ENCODE data around the gene KCNK13.

DNA sequence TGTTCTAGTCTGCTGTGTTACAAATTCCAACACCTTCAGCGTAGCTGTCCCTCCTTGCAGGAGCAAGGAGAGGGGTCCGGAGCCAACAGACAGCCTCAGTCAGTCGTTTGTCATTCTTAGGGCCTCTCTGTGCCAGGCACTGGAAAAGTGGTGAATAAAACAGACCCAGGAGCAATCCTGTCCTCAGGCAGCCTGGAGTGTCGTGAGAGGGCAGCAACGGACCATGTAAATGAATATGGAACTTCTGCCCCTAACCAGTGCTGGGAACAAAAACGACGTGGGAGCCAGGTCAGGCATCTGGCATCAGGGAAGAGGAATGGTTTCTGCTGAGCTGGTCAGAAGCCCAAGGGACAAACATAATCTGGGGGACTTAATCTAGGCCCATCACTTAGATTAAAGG is 129.8 kb downstream of the KCNK13 start:
- TF ChIP-seq CREB1 (CRISPR knock-in tag; IDR thresholded peaks at IDR 0.05): no peak
- TF ChIP-seq, protein P1, sequence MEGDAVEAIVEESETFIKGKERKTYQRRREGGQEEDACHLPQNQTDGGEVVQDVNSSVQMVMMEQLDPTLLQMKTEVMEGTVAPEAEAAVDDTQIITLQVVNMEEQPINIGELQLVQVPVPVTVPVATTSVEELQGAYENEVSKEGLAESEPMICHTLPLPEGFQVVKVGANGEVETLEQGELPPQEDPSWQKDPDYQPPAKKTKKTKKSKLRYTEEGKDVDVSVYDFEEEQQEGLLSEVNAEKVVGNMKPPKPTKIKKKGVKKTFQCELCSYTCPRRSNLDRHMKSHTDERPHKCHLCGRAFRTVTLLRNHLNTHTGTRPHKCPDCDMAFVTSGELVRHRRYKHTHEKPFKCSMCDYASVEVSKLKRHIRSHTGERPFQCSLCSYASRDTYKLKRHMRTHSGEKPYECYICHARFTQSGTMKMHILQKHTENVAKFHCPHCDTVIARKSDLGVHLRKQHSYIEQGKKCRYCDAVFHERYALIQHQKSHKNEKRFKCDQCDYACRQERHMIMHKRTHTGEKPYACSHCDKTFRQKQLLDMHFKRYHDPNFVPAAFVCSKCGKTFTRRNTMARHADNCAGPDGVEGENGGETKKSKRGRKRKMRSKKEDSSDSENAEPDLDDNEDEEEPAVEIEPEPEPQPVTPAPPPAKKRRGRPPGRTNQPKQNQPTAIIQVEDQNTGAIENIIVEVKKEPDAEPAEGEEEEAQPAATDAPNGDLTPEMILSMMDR (IDR thresholded peaks at IDR 0.05): no peak
- no peak for TF ChIP-seq ESRRA (CRISPR knock-in tag; IDR thresholded peaks at IDR 0.05; ENCODE audit: borderline replicate concordance)
- no peak for TF ChIP-seq ZNF219 (CRISPR knock-in tag; IDR thresholded peaks at IDR 0.05; ENCODE audit: borderline replicate concordance)
- TF ChIP-seq, protein P2, sequence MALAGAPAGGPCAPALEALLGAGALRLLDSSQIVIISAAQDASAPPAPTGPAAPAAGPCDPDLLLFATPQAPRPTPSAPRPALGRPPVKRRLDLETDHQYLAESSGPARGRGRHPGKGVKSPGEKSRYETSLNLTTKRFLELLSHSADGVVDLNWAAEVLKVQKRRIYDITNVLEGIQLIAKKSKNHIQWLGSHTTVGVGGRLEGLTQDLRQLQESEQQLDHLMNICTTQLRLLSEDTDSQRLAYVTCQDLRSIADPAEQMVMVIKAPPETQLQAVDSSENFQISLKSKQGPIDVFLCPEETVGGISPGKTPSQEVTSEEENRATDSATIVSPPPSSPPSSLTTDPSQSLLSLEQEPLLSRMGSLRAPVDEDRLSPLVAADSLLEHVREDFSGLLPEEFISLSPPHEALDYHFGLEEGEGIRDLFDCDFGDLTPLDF (CRISPR knock-in tag; IDR thresholded peaks at IDR 0.05): no peak
- TF ChIP-seq, protein P3, sequence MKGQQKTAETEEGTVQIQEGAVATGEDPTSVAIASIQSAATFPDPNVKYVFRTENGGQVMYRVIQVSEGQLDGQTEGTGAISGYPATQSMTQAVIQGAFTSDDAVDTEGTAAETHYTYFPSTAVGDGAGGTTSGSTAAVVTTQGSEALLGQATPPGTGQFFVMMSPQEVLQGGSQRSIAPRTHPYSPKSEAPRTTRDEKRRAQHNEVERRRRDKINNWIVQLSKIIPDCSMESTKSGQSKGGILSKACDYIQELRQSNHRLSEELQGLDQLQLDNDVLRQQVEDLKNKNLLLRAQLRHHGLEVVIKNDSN (CRISPR knock-in tag; IDR thresholded peaks at IDR 0.05): no peak
- TF ChIP-seq, protein P4, sequence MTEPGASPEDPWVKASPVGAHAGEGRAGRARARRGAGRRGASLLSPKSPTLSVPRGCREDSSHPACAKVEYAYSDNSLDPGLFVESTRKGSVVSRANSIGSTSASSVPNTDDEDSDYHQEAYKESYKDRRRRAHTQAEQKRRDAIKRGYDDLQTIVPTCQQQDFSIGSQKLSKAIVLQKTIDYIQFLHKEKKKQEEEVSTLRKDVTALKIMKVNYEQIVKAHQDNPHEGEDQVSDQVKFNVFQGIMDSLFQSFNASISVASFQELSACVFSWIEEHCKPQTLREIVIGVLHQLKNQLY (CRISPR knock-in tag; IDR thresholded peaks at IDR 0.05): no peak
- TF ChIP-seq, protein P5, sequence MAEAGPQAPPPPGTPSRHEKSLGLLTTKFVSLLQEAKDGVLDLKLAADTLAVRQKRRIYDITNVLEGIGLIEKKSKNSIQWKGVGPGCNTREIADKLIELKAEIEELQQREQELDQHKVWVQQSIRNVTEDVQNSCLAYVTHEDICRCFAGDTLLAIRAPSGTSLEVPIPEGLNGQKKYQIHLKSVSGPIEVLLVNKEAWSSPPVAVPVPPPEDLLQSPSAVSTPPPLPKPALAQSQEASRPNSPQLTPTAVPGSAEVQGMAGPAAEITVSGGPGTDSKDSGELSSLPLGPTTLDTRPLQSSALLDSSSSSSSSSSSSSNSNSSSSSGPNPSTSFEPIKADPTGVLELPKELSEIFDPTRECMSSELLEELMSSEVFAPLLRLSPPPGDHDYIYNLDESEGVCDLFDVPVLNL (CRISPR knock-in tag; IDR thresholded peaks at IDR 0.05; ENCODE audit: borderline replicate concordance, low read depth): no peak
- TF ChIP-seq ZNF121 (CRISPR knock-in tag; IDR thresholded peaks at IDR 0.05): no peak
- TF ChIP-seq, protein P6, sequence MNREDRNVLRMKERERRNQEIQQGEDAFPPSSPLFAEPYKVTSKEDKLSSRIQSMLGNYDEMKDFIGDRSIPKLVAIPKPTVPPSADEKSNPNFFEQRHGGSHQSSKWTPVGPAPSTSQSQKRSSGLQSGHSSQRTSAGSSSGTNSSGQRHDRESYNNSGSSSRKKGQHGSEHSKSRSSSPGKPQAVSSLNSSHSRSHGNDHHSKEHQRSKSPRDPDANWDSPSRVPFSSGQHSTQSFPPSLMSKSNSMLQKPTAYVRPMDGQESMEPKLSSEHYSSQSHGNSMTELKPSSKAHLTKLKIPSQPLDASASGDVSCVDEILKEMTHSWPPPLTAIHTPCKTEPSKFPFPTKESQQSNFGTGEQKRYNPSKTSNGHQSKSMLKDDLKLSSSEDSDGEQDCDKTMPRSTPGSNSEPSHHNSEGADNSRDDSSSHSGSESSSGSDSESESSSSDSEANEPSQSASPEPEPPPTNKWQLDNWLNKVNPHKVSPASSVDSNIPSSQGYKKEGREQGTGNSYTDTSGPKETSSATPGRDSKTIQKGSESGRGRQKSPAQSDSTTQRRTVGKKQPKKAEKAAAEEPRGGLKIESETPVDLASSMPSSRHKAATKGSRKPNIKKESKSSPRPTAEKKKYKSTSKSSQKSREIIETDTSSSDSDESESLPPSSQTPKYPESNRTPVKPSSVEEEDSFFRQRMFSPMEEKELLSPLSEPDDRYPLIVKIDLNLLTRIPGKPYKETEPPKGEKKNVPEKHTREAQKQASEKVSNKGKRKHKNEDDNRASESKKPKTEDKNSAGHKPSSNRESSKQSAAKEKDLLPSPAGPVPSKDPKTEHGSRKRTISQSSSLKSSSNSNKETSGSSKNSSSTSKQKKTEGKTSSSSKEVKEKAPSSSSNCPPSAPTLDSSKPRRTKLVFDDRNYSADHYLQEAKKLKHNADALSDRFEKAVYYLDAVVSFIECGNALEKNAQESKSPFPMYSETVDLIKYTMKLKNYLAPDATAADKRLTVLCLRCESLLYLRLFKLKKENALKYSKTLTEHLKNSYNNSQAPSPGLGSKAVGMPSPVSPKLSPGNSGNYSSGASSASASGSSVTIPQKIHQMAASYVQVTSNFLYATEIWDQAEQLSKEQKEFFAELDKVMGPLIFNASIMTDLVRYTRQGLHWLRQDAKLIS (CRISPR knock-in tag; IDR thresholded peaks at IDR 0.05; ENCODE audit: borderline replicate concordance): no peak
- TF ChIP-seq MXD4 (CRISPR knock-in tag; IDR thresholded peaks at IDR 0.05; ENCODE audit: borderline replicate concordance): no peak
- TF ChIP-seq, protein P7, sequence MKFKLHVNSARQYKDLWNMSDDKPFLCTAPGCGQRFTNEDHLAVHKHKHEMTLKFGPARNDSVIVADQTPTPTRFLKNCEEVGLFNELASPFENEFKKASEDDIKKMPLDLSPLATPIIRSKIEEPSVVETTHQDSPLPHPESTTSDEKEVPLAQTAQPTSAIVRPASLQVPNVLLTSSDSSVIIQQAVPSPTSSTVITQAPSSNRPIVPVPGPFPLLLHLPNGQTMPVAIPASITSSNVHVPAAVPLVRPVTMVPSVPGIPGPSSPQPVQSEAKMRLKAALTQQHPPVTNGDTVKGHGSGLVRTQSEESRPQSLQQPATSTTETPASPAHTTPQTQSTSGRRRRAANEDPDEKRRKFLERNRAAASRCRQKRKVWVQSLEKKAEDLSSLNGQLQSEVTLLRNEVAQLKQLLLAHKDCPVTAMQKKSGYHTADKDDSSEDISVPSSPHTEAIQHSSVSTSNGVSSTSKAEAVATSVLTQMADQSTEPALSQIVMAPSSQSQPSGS (CRISPR knock-in tag; IDR thresholded peaks at IDR 0.05; ENCODE audit: borderline replicate concordance, low read depth): no peak
- TF ChIP-seq IRF2 (CRISPR knock-in tag; IDR thresholded peaks at IDR 0.05; ENCODE audit: borderline replicate concordance, low read depth): no peak
- TF ChIP-seq, protein P8, sequence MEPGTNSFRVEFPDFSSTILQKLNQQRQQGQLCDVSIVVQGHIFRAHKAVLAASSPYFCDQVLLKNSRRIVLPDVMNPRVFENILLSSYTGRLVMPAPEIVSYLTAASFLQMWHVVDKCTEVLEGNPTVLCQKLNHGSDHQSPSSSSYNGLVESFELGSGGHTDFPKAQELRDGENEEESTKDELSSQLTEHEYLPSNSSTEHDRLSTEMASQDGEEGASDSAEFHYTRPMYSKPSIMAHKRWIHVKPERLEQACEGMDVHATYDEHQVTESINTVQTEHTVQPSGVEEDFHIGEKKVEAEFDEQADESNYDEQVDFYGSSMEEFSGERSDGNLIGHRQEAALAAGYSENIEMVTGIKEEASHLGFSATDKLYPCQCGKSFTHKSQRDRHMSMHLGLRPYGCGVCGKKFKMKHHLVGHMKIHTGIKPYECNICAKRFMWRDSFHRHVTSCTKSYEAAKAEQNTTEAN (CRISPR knock-in tag; IDR thresholded peaks at IDR 0.05): no peak
